ENCODE data around the gene FOXRED1. TPM values are rescaled to one million over a fixed set of nuclear protein-coding genes. Genes with fewer than 3 reads are reported as not detected.

The FOXRED1 gene

GRCh38 chr11:126319374-126319740 is 50.4 kb downstream of the FOXRED1 start:
- H3K27ac ChIP-seq (ENCODE audit: low read length, poor library complexity, severe bottlenecking), result no peak overlapping the region

GRCh38 chr11:126322996-126323395 is 54.0 kb downstream of the FOXRED1 start:
- no peak overlapping the region for H2AFZ ChIP-seq (ENCODE audit: low read depth, low read length)
- H4K91ac ChIP-seq (ENCODE audit: low read length), result no peak overlapping the region
- H3K27ac ChIP-seq (ENCODE audit: low read length, poor library complexity, severe bottlenecking), result no peak overlapping the region
- H3K9ac ChIP-seq (ENCODE audit: low read length), result no peak overlapping the region
- H3K27me3 ChIP-seq (ENCODE audit: control insufficient read depth in 1 of 2, insufficient read depth in 1 of 2, low read length in 2 of 2), result no peaks in the 10 kb centered on the region
- no peak overlapping the region for H3K4me3 ChIP-seq (ENCODE audit: insufficient read depth in 1 of 2, low read depth in 1 of 2, low read length in 2 of 2)
- DNase-seq, result no peak
- no peak overlapping the region for H2BK120ac ChIP-seq (ENCODE audit: low read depth, low read length)
- H3K4me1 ChIP-seq (ENCODE audit: control insufficient read depth, insufficient read depth, low read depth, low read length), result peaks cover 15% of the 10 kb centered on the region
- H2BK12ac ChIP-seq (ENCODE audit: low read length in 2 of 2), result no peak overlapping the region
- H3K79me1 ChIP-seq (replicated peaks; ENCODE audit: low read length, poor library complexity, severe bottlenecking), result peaks cover 12% of the 10 kb centered on the region
- H3K4ac ChIP-seq (ENCODE audit: low read depth in 1 of 2, low read length in 2 of 2), result no peak overlapping the region
- H2BK15ac ChIP-seq (ENCODE audit: low read depth, poor library complexity, severe bottlenecking), result no peak overlapping the region
- H3K18ac ChIP-seq (ENCODE audit: low read depth in 1 of 2, low read length in 2 of 2), result no peak overlapping the region
- no peaks in the 10 kb centered on the region for H3K36me3 ChIP-seq (ENCODE audit: control insufficient read depth in 1 of 2, insufficient read depth in 2 of 2, low read depth in 1 of 2, low read length in 2 of 2)
- H3K14ac ChIP-seq (ENCODE audit: low read length in 2 of 2), result no peak overlapping the region
- H2AK5ac ChIP-seq (ENCODE audit: low read length, severe bottlenecking), result no peak overlapping the region
- no CpG with 5 or more reads among the region's 3 CpGs for WGBS
- H3K4me2 ChIP-seq (ENCODE audit: low read length, poor library complexity, severe bottlenecking), result no peak overlapping the region
- H4K8ac ChIP-seq (ENCODE audit: low read length), result no peak overlapping the region
- H3K9me3 ChIP-seq (ENCODE audit: control insufficient read depth, low read length), result no peaks in the 10 kb centered on the region
- no peak overlapping the region for H2BK5ac ChIP-seq (ENCODE audit: low read depth, low read length, poor library complexity, severe bottlenecking)
- H3K23ac ChIP-seq (ENCODE audit: low read length in 2 of 2), result no peak overlapping the region

More at GRCh38 chr11:126319374-126319740, 50.4 kb downstream of the FOXRED1 start:
- Histone ChIP-seq H3K23ac (ENCODE audit: low read length in 2 of 2) (no peak overlapping the region), H3K79me1 (replicated peaks; ENCODE audit: low read length, poor library complexity, severe bottlenecking) (peaks cover 8% of the 10 kb centered on the region), H3K9ac (ENCODE audit: low read length) (peak overlapping the region; percentile 84), H3K27me3 (ENCODE audit: control insufficient read depth in 1 of 2, insufficient read depth in 1 of 2, low read length in 2 of 2) (no peaks in the 10 kb centered on the region), H2BK15ac (ENCODE audit: low read depth, poor library complexity, severe bottlenecking) (peak overlapping the region; percentile 64), H3K4me2 (ENCODE audit: low read length, poor library complexity, severe bottlenecking) (no peak overlapping the region), H2BK5ac (ENCODE audit: low read depth, low read length, poor library complexity, severe bottlenecking) (no peak overlapping the region), H2BK120ac (ENCODE audit: low read depth, low read length) (no peak overlapping the region), H3K14ac (ENCODE audit: low read length in 2 of 2) (no peak overlapping the region), H3K4me1 (ENCODE audit: control insufficient read depth, insufficient read depth, low read depth, low read length) (peaks cover 18% of the 10 kb centered on the region), H2AK5ac (ENCODE audit: low read length, severe bottlenecking) (peak overlapping the region; percentile 37), H3K18ac (ENCODE audit: low read depth in 1 of 2, low read length in 2 of 2) (peak overlapping the region; percentile 75 to 76), H2BK12ac (ENCODE audit: low read length in 2 of 2) (peak overlapping the region; percentile 12 to 78), H4K8ac (ENCODE audit: low read length) (peak overlapping the region; percentile 52), H3K9me3 (ENCODE audit: control insufficient read depth, low read length) (no peaks in the 10 kb centered on the region), H2AFZ (ENCODE audit: low read depth, low read length) (no peak overlapping the region), H3K4me3 (ENCODE audit: insufficient read depth in 1 of 2, low read depth in 1 of 2, low read length in 2 of 2) (no peak overlapping the region), H3K36me3 (ENCODE audit: control insufficient read depth in 1 of 2, insufficient read depth in 2 of 2, low read depth in 1 of 2, low read length in 2 of 2) (no peaks in the 10 kb centered on the region), H4K91ac (ENCODE audit: low read length) (peak overlapping the region; percentile 65), H3K4ac (ENCODE audit: low read depth in 1 of 2, low read length in 2 of 2) (peak overlapping the region; percentile 12 to 67)
- no peak for DNase-seq
- 94% methylated on average over 5 of the region's 5 CpGs for WGBS

- Histone ChIP-seq H3K27ac (ENCODE audit: low read length, poor library complexity, severe bottlenecking) (no peak overlapping the region), H2BK15ac (ENCODE audit: low read depth, poor library complexity, severe bottlenecking) (no peak overlapping the region), H2BK120ac (ENCODE audit: low read depth, low read length) (no peak overlapping the region), H3K23ac (ENCODE audit: low read length in 2 of 2) (no peak overlapping the region), H2BK5ac (ENCODE audit: low read depth, low read length, poor library complexity, severe bottlenecking) (no peak overlapping the region), H3K79me1 (replicated peaks; ENCODE audit: low read length, poor library complexity, severe bottlenecking) (peaks cover 8% of the 10 kb centered on the region), H3K4me2 (ENCODE audit: low read length, poor library complexity, severe bottlenecking) (no peak overlapping the region), H3K4ac (ENCODE audit: low read depth in 1 of 2, low read length in 2 of 2) (no peak overlapping the region), H3K4me3 (ENCODE audit: insufficient read depth in 1 of 2, low read depth in 1 of 2, low read length in 2 of 2) (no peak overlapping the region), H4K91ac (ENCODE audit: low read length) (no peak overlapping the region), H4K8ac (ENCODE audit: low read length) (no peak overlapping the region), H2AFZ (ENCODE audit: low read depth, low read length) (no peak overlapping the region), H3K9ac (ENCODE audit: low read length) (no peak overlapping the region), H3K27me3 (ENCODE audit: control insufficient read depth in 1 of 2, insufficient read depth in 1 of 2, low read length in 2 of 2) (no peaks in the 10 kb centered on the region), H3K18ac (ENCODE audit: low read depth in 1 of 2, low read length in 2 of 2) (no peak overlapping the region), H2AK5ac (ENCODE audit: low read length, severe bottlenecking) (no peak overlapping the region), H3K14ac (ENCODE audit: low read length in 2 of 2) (no peak overlapping the region), H3K9me3 (ENCODE audit: control insufficient read depth, low read length) (no peaks in the 10 kb centered on the region), H3K36me3 (ENCODE audit: control insufficient read depth in 1 of 2, insufficient read depth in 2 of 2, low read depth in 1 of 2, low read length in 2 of 2) (peaks cover 0 to 9% of the 10 kb centered on the region in 2 experiments), H3K4me1 (ENCODE audit: control insufficient read depth, insufficient read depth, low read depth, low read length) (peaks cover 5% of the 10 kb centered on the region), H2BK12ac (ENCODE audit: low read length in 2 of 2) (no peak overlapping the region)
- 94% methylated on average over 17 of the region's 17 CpGs for WGBS
- no peak for DNase-seq
These were observed 58.5 kb downstream of the FOXRED1 start for GRCh38 chr11:126327281-126328000.

Small RNA genes lying within 50 kb of the gene (small RNA-seq; reads per million reads assigned to genes)
- not detected for gene RN7SL351P (ENCODE audit: low read depth)

Measured in mesenchymal stem cell (in vitro differentiated cells and primary cell).